Adrenal gland (tissue), 12 donors: Measurements from ENCODE around the gene DRAM1. TPM values are rescaled to one million over a fixed set of nuclear protein-coding genes. Genes with fewer than 3 reads are reported as not detected.
"Not testable (repeated sequence)": the region's sequence is repeated elsewhere in the genome, so short reads cannot be mapped to it uniquely, and the experiment has no call there.

Source experiments
- DNase-seq, 7 donors: peaks; one replicate each; pipeline ENCODE4 v3.0.0-alpha.2; 2019 to 2020
- H3K27ac ChIP-seq, 5 donors: fragments of 200-600 bp; sonication (generic) in 4 of 5; 1 replicate in 3 of 5; 2 replicates in 2 of 5; pipeline versions ENCODE4 v1.5.1 to v1.8.0; 2016 to 2020; ENCODE audit warnings: mild to moderate bottlenecking in 1 of 5
- H3K27me3 ChIP-seq: fragments of 200-600 bp; 2 replicates; pipeline ENCODE4 v1.8.0; 2021
- H3K36me3 ChIP-seq, 2 donors: fragments of 200-600 bp; replicated peaks in 1 of 2; 1 replicate in 1 of 2; 2 replicates in 1 of 2; pipeline versions ENCODE4 v1.5.1 to v1.8.0; 2018 to 2022
- H3K4me1 ChIP-seq, 2 donors: fragments of 200-600 bp; replicated peaks in 1 of 2; 1 replicate in 1 of 2; 2 replicates in 1 of 2; pipeline versions ENCODE4 v1.5.1 to v1.8.0; 2018 to 2021
- H3K4me3 ChIP-seq, 4 donors: fragments of 200-600 bp; sonication (generic) in 3 of 4; one replicate each; pipeline ENCODE4 v1.5.1; 2016 to 2018
- H3K9me3 ChIP-seq, 3 donors: fragments of 200-600 bp; sonication (generic) in 1 of 3; replicated peaks in 1 of 3; 1 replicate in 2 of 3; 2 replicates in 1 of 3; pipeline versions ENCODE4 v1.5.1 to v1.8.0; 2016 to 2021
- CTCF ChIP-seq, 6 experiments: fragments of 450-650 bp in 4 of 6; fragments of 200-600 bp in 2 of 6; sonication (generic) in 1 of 6; IDR thresholded peaks; 1 replicate in 5 of 6; 2 replicates in 1 of 6; pipeline versions ENCODE4 v1.5.1 to v1.8.0; 2016 to 2021; ENCODE audit warnings: antibody characterized with exemption in 6 of 6, mild to moderate bottlenecking in 2 of 6, moderate library complexity in 1 of 6
- POLR2A ChIP-seq, 2 donors: fragments of 450-650 bp; IDR thresholded peaks; one replicate each; pipeline ENCODE4 v1.6.1; 2017; ENCODE audit warnings: antibody characterized with exemption in 2 of 2, mild to moderate bottlenecking in 2 of 2, moderate library complexity in 1 of 2
- WGBS, 4 donors: extraction: QIAGEN DNeasy Blood & Tissue Kit in 2 of 4; methylation state at CpG; one replicate each; pipeline versions ENCODE4 v1.1.5 to v1.1.7; 2013 to 2017; 5-methylcytosine and 5-hydroxymethylcytosine counted together
- intact Hi-C, 2 donors: fragments of 100-400 bp; cut with DNase I; formaldehyde crosslinking; loops; one replicate each; pipeline versions ENCODE4 v1.14.1 to v1.15.0; 2022 to 2023
- polyA plus RNA-seq, 3 donors: library from polyadenylated mRNA; stranded (reverse); fragments of 200-250 nt in 2 of 3; fragments of 350-450 nt in 1 of 3; fragmentation: Illumina TruSeq in 1 of 3; extraction: RNeasy Lipid Tissue Mini Kit (QIAGEN cat#74804) in 1 of 3; gene quantifications; one replicate each; pipeline ENCODE4 v1.2.3, GENCODE V29; 2013 to 2014
- total RNA-seq, 9 donors: library from RNA; depleted of rRNA in 4 of 9; stranded (reverse); fragments of >200 nt in 4 of 9; fragments of 120-200 nt in 1 of 9; fragmentation: NEBNext Ultra II Directional in 1 of 9; extraction: Animal tissue kit (Norgen Biotek cat#: 25700) in 1 of 9; gene quantifications; one replicate each; pipeline versions ENCODE4 v1.1.0 to v1.2.4, GENCODE V29; 2013 to 2023
- donor health status: healthy with polysubstance abuse.
- donor health status: Bipolar disorder and iron deficiency.
- donor health status: DM: yes; HTN: yes; CAD: no.
- donor health status: DM: no; HTN: no; CAD: no.
- donor health status: DM: no; HTN: no; CAD: no.
- donor health status: DM: yes; HTN: yes; CAD: no.

Gene DRAM1
- total and polyA plus RNA-seq, 12 donors, result 4.3 to 46.4 (median 29.0) TPM

DNA sequence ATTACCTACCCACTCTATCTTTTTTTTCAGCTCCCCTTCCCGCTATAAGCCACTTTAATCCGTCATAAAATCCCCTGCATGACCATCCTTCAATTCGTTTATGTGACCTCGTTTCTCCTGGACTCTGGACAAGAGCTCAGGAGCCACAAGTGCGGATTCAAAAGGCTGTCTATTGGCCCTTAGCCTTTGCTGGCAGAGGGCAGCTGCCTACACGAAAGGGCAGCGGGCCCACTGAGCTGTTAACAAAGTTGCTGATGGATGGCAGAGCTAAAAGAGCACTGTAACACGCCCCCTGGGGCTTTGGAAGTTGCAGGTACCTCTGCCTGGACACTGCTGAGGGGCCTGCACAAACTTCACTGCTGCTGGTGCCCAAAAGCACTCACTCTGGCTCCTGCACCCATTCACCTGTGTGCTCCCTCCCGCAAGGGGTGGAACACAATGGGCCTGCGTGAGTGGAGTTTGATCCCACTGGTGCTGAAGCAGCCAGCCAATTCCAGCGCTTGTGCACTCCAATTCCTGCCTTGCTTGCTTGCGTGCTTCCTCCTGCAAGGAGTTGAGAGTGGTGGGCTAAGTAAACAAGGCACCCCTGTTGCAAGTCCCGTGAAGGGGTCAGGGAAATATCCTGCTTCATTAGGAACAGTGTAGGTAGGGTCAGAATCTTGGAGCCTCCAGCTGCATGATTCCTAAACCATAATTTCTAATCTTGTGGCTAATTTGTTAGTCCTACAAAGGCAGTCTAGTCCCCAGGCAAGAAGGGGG, 10.6 kb upstream of the DRAM1 start:
- peak in 4 of 7 donors; percentile 25 to 35 (median 26) for DNase-seq
- TF ChIP-seq POLR2A (IDR thresholded peaks at IDR 0.05), result no peak
- TF ChIP-seq CTCF (IDR thresholded peaks at IDR 0.05), result no peak
- Histone ChIP-seq H3K27ac (peak overlapping the region in 2 of 5 donors; percentile 59 to 60), H3K4me3 (no peak overlapping the region), H3K27me3 (no peaks in the 10 kb centered on the region), H3K4me1 (no peaks in the 10 kb centered on the region), H3K9me3 (no peaks in the 10 kb centered on the region), H3K36me3 (no peaks in the 10 kb centered on the region)
- intact Hi-C loops, result no loop called here
- 59 to 69% (median 61%) methylated on average over 8 to 13 of the region's 13 CpGs for WGBS, 4 donors

- H3K9me3 ChIP-seq, DNase-seq, intact Hi-C loops, H3K4me1 ChIP-seq, H3K27ac ChIP-seq, H3K4me3 ChIP-seq, H3K27me3 ChIP-seq, H3K36me3 ChIP-seq: not testable (repeated sequence)
- 94 to 99% (median 94%) methylated on average over 3 of the region's 3 CpGs for WGBS, 4 donors
These were observed 9.8 kb upstream of the DRAM1 start for GRCh38 chr12:101867619-101868018.

DNA sequence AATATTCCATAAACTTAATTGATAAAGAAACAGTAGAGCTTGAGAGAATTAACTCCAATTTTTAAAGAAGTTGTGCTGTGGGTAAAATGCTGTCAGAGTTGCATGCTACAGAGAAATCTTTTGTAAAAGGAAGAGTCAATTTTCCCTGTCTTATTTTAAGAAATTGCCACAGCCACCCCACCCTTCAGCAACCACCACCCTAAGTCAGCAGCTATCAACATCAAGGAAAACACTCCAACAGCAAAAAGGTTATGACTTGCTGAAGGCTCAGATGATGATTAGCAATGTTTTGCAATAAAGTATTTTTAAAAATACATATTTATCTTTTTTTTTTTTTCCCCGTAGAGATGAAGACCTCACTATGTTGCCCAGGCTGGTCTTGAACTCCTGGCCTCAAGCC, 6.5 kb upstream of the DRAM1 start:
- Histone ChIP-seq H3K4me1 (no peaks in the 10 kb centered on the region), H3K27me3 (no peaks in the 10 kb centered on the region), H3K4me3 (no peak overlapping the region), H3K9me3 (no peaks in the 10 kb centered on the region), H3K27ac (no peak overlapping the region), H3K36me3 (no peaks in the 10 kb centered on the region)
- intact Hi-C loops, result no loop called here
- TF ChIP-seq CTCF (IDR thresholded peaks at IDR 0.05) (no peak), POLR2A (IDR thresholded peaks at IDR 0.05) (no peak)
- DNase-seq, result no peak
- WGBS, 4 donors, result 71 to 83% (median 76%) methylated on average over 1 of the region's 1 CpG

DNA sequence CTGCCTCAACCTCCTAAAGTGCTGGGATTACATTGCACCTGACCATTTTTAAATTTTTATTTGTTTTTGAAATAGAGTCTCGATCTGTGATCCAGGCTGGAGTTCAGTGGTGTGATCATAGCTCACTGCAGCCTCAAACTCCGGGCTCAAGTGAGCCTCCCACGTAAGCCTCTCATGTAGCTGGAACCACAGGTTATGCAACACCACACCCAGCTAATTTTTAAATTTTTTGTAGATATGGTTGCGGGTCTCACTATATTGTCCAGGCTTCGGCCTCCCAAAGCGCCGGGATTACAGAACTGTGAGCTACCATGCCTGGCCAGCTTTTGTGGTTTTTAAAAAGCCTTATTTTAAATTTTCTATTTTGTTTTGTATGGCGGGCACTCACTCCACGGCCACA, 2.2 kb upstream of the DRAM1 start:
- Histone ChIP-seq H3K4me3 (no peak overlapping the region), H3K27me3 (no peaks in the 10 kb centered on the region), H3K4me1 (peaks cover 8 to 10% of the 10 kb centered on the region in 2 donors), H3K36me3 (no peaks in the 10 kb centered on the region), H3K9me3 (no peaks in the 10 kb centered on the region), H3K27ac (peak overlapping the region in 2 of 5 donors; percentile 97)
- 89 to 93% (median 90%) methylated on average over 9 of the region's 9 CpGs for WGBS, 4 donors
- intact Hi-C loops, result no loop called here
- TF ChIP-seq CTCF (IDR thresholded peaks at IDR 0.05) (no peak), POLR2A (IDR thresholded peaks at IDR 0.05) (no peak)
- no peak for DNase-seq
